Erythroblast (primary cell): Measurements from ENCODE around the gene E2F8.
A peak's percentile ranks its signal among the peaks of the same experiment; 100 is the strongest.

Source experiments
- GATA1 ChIP-seq: IDR thresholded peaks from 2 replicates; pipeline ENCODE4 v1.6.1; 2011; ENCODE audit warnings: low read depth, mild to moderate bottlenecking, control low read depth, low read length, moderate library complexity
- POLR2A ChIP-seq: IDR thresholded peaks from 2 replicates; pipeline ENCODE4 v1.6.1; 2011; ENCODE audit warnings: mild to moderate bottlenecking, low read length

- TF ChIP-seq POLR2A = peak; percentile 41
- TF ChIP-seq GATA1 = no peak
Measured at GRCh38 chr11:19234231-19234817, 6.4 kb downstream of the E2F8 start.
